ENCODE data around the gene MCHR1. TPM values are rescaled to one million over a fixed set of nuclear protein-coding genes. Genes with fewer than 3 reads are reported as not detected.

The MCHR1 gene
- total and polyA plus RNA-seq, 2 of the 13 experiments (the other 11 are each of a cell fraction or from before 2014, with no cell fraction given): 0.40 to 0.83 TPM

GRCh38 chr22:40670058-40670457 is 9.2 kb upstream of the MCHR1 start:
- BruUV-seq (replicated peaks): no TSS peak
- no peak for DNase-seq (ENCODE audit: low spot score)
- Histone ChIP-seq H3K9me3 (ENCODE audit: low read length) (no peaks in the 10 kb centered on the region), H3K4me1 (ENCODE audit: insufficient read depth, low read length) (peaks cover 50% of the 10 kb centered on the region), H3K9ac (ENCODE audit: insufficient read depth, low read depth, low read length) (no peak overlapping the region), H3K27me3 (ENCODE audit: control insufficient read depth in 1 of 2, insufficient read depth in 2 of 2, low read length in 2 of 2) (no peaks in the 10 kb centered on the region), H3K4me3 (replicated peaks in 1 of 3; ENCODE audit: insufficient read depth in 1 of 3, low read depth in 2 of 3, low read length in 3 of 3) (no peak overlapping the region), H3K4me2 (ENCODE audit: low read depth, low read length) (no peak overlapping the region), H2AFZ (ENCODE audit: low read length) (no peak overlapping the region), H4K20me1 (ENCODE audit: insufficient read depth, low read length) (no peaks in the 10 kb centered on the region), H3K36me3 (replicated peaks in 1 of 2; ENCODE audit: control insufficient read depth in 1 of 2, insufficient read depth in 2 of 2, low read length in 2 of 2) (no peaks in the 10 kb centered on the region), H3K79me2 (ENCODE audit: insufficient read depth, low read length) (no peaks in the 10 kb centered on the region), H3K27ac (ENCODE audit: extremely low read length, insufficient read depth, low read length) (no peak overlapping the region)
- ATAC-seq: no peak
- no peak for TF ChIP-seq ZNF333 (CRISPR knock-in tag; IDR thresholded peaks at IDR 0.05; ENCODE audit: borderline replicate concordance)
- no peak for TF ChIP-seq ZNF296 (CRISPR knock-in tag; conservative IDR thresholded peaks at IDR 0.05)
- no peak for TF ChIP-seq HNRNPUL1 (IDR thresholded peaks at IDR 0.05; ENCODE audit: low read depth, low read length)
- TF ChIP-seq GZF1 (CRISPR knock-in tag; IDR thresholded peaks at IDR 0.05): no peak
- no peak for FAIRE-seq
- 4% methylated on average over 2 of the region's 2 CpGs for WGBS (ENCODE audit: low lambda C conversion rate)
- intact Hi-C loops (cut with micrococcal nuclease; ENCODE audit: unreplicated experiment) (no loop called here), in situ Hi-C loops (cut with HindIII; ENCODE audit: extremely low pct_ligation_motif_present, low pct_unique_long_range_greater_than_20kb) (no loop called here)
- POLR2A ChIA-PET: interaction anchor here (1.8 kb wide), 1 partner anchor 18 kb away, joined by 8 read pairs; no protein-coding TSS in a partner anchor
- CTCF ChIA-PET (ENCODE audit: low intra/inter-chr PET ratio, low total read pairs): no interaction called here

GRCh38 chr22:40671369-40671768 is 7.9 kb upstream of the MCHR1 start:
- H3K4me3 ChIP-seq (replicated peaks in 1 of 3; ENCODE audit: insufficient read depth in 1 of 3, low read depth in 2 of 3, low read length in 3 of 3): no peak overlapping the region
- H3K9me3 ChIP-seq (ENCODE audit: low read length): no peaks in the 10 kb centered on the region
- peaks cover 37% of the 10 kb centered on the region for H3K4me1 ChIP-seq (ENCODE audit: insufficient read depth, low read length)
- intact Hi-C loops (cut with micrococcal nuclease; ENCODE audit: unreplicated experiment) (no loop called here), in situ Hi-C loops (cut with HindIII; ENCODE audit: extremely low pct_ligation_motif_present, low pct_unique_long_range_greater_than_20kb) (no loop called here)
- no peak overlapping the region for H3K27ac ChIP-seq (ENCODE audit: extremely low read length, insufficient read depth, low read length)
- FAIRE-seq (no peak), ATAC-seq (no peak), DNase-seq (ENCODE audit: low spot score) (no peak)
- H3K79me2 ChIP-seq (ENCODE audit: insufficient read depth, low read length): no peaks in the 10 kb centered on the region
- H3K27me3 ChIP-seq (ENCODE audit: control insufficient read depth in 1 of 2, insufficient read depth in 2 of 2, low read length in 2 of 2): no peaks in the 10 kb centered on the region
- H4K20me1 ChIP-seq (ENCODE audit: insufficient read depth, low read length): no peaks in the 10 kb centered on the region
- POLR2A ChIA-PET: no interaction called here
- CTCF ChIA-PET (ENCODE audit: low intra/inter-chr PET ratio, low total read pairs): no interaction called here
- H3K9ac ChIP-seq (ENCODE audit: insufficient read depth, low read depth, low read length): no peak overlapping the region
- no peaks in the 10 kb centered on the region for H3K36me3 ChIP-seq (replicated peaks in 1 of 2; ENCODE audit: control insufficient read depth in 1 of 2, insufficient read depth in 2 of 2, low read length in 2 of 2)
- no TSS peak for BruUV-seq (replicated peaks)
- no peak overlapping the region for H3K4me2 ChIP-seq (ENCODE audit: low read depth, low read length)
- WGBS (ENCODE audit: low lambda C conversion rate): 68% methylated on average over 13 of the region's 13 CpGs
- H2AFZ ChIP-seq (ENCODE audit: low read length): no peak overlapping the region
- TF ChIP-seq ZNF282 (IDR thresholded peaks at IDR 0.05; ENCODE audit: partially characterized antibody): no peak
- TF ChIP-seq JUN (CRISPR knock-in tag; IDR thresholded peaks at IDR 0.05): no peak
- TF ChIP-seq TMF1 (CRISPR knock-in tag; IDR thresholded peaks at IDR 0.05; ENCODE audit: low read depth): no peak
- no peak for TF ChIP-seq CSRNP1 (CRISPR knock-in tag; IDR thresholded peaks at IDR 0.05)
- TF ChIP-seq, protein P1, sequence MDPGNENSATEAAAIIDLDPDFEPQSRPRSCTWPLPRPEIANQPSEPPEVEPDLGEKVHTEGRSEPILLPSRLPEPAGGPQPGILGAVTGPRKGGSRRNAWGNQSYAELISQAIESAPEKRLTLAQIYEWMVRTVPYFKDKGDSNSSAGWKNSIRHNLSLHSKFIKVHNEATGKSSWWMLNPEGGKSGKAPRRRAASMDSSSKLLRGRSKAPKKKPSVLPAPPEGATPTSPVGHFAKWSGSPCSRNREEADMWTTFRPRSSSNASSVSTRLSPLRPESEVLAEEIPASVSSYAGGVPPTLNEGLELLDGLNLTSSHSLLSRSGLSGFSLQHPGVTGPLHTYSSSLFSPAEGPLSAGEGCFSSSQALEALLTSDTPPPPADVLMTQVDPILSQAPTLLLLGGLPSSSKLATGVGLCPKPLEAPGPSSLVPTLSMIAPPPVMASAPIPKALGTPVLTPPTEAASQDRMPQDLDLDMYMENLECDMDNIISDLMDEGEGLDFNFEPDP (CRISPR knock-in tag; conservative IDR thresholded peaks at IDR 0.05): no peak
- TF ChIP-seq, protein P2, sequence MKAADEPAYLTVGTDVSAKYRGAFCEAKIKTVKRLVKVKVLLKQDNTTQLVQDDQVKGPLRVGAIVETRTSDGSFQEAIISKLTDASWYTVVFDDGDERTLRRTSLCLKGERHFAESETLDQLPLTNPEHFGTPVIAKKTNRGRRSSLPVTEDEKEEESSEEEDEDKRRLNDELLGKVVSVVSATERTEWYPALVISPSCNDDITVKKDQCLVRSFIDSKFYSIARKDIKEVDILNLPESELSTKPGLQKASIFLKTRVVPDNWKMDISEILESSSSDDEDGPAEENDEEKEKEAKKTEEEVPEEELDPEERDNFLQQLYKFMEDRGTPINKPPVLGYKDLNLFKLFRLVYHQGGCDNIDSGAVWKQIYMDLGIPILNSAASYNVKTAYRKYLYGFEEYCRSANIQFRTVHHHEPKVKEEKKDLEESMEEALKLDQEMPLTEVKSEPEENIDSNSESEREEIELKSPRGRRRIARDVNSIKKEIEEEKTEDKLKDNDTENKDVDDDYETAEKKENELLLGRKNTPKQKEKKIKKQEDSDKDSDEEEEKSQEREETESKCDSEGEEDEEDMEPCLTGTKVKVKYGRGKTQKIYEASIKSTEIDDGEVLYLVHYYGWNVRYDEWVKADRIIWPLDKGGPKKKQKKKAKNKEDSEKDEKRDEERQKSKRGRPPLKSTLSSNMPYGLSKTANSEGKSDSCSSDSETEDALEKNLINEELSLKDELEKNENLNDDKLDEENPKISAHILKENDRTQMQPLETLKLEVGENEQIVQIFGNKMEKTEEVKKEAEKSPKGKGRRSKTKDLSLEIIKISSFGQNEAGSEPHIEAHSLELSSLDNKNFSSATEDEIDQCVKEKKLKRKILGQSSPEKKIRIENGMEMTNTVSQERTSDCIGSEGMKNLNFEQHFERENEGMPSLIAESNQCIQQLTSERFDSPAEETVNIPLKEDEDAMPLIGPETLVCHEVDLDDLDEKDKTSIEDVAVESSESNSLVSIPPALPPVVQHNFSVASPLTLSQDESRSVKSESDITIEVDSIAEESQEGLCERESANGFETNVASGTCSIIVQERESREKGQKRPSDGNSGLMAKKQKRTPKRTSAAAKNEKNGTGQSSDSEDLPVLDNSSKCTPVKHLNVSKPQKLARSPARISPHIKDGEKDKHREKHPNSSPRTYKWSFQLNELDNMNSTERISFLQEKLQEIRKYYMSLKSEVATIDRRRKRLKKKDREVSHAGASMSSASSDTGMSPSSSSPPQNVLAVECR (CRISPR knock-in tag; IDR thresholded peaks at IDR 0.05; ENCODE audit: borderline replicate concordance): no peak

Measured in HepG2 (cell line).